ENCODE measurements around the gene MAP3K5.

Gene MAP3K5

DNA sequence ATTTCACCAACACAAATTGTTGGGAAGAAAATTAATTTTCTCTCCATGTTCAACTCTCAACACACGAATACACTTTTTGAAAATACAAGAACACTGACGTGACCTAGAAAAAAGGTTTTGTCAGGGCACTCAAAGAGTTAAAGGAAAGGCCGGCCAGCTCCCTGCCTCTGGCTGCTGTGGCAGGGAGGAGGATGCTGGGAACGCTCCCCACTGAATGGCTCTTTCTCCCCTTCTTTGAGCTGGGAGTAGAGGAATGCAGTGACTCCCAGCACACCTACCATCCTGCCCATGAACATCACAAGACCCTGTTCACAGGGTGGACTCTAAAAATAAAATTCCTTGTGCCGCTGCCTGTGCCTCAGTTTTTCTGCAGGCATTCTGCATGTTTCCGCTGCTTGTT, 47.0 kb downstream of the MAP3K5 start:
- DNase-seq: no peak

DNA sequence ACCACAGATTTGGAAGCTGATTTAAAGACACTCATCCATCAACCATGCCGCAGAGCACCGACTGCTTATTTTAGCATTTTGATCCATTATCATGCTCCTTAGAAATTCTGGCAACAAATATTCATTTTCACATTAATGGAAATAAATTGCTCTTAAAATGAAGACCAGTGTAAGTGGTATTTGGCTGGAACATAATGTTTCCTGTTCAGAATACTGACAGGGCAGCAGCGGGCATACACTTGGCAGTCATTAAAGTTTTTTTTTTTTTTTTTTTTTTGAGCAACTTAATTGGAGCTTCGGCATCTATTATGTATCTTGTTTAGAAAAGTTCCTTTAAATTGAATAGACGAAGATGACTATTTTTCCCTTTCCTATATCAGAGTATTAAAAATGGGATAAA, 47.4 kb downstream of the MAP3K5 start:
- no peak for DNase-seq

DNA sequence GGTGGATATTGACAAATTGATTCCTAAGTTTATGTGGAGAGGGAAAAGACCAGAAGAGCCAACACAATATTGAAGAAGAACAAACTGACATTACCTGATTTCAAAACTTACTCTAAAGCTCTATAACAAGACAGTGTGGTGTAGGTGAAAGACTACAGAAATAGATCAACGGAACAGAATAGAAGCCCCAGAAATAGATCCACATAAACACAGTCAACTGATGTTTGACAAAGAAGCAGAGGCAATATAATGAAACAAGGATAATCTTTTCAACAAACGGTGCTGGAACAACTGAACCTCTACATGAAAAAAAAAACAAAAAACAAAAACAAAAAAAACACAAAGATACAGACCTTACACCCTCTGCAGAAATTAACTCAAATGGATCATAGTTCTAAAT, 50.2 kb downstream of the MAP3K5 start:
- no peak for DNase-seq

DNA sequence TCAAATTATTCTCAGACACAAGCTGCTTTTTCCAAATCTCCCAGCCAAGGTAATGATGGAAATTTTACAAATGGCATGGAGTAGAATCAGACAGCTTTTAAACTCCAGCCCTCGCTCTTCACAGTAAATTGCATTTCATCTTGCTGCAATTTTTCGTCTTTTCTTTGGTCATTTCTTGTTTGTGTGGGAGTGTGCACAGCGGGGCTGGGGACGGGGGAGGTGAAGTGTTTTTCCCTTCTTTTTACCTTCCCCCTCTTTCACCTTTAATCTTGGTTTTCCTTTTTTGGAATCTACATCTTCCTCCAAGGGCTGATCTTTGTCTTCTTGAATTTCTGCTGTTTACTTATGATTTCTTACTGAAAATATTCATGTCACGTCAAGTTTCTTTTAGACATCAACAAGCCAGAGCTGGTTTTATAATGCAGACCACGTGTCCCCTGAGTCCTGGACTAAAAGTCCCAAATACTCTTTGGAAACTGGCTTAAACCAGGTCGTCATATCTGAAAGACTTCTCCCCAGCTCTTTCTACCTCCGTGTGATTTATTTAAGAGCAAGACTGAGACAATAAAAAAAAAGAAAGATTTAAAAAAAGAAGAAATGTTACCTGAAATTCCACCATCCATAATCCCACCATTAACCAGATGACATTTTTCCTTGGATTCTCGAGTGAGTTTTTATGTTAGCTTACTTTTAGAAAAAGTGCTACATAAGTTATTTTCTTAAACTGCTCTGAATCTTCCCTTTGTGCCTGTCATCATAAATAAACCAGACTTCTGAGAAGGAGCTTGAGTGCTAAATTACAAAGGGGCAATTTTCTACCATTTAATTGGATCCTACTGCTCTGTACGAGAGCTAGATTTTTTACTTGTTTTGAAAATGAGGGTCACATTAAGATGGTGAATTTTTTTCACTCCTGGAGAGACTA, 52.0 kb downstream of the MAP3K5 start:
- no peak for DNase-seq

DNA sequence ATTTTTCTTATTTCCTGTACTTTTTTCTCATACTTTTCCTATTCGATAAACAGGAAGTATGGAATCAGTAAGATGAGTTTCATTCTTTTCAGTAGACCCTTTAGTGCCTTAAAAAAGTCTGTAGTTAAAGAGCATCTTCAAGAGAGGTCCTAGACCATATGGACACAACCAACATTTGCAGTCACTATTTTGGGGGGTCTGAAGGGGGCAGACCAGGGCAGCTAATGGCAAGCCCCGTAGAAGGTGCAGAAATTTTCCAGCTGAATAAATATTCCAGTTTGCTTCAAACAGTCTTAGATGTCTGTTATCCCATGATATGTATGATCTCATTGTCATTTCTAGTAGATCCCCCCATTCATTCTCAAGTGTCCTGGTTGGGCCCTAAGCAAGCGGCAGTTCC, 52.8 kb downstream of the MAP3K5 start:
- DNase-seq: no peak

GRCh38 chr6:136739071-136739470, 53.2 kb downstream of the MAP3K5 start:
- DNase-seq: no peak

DNA sequence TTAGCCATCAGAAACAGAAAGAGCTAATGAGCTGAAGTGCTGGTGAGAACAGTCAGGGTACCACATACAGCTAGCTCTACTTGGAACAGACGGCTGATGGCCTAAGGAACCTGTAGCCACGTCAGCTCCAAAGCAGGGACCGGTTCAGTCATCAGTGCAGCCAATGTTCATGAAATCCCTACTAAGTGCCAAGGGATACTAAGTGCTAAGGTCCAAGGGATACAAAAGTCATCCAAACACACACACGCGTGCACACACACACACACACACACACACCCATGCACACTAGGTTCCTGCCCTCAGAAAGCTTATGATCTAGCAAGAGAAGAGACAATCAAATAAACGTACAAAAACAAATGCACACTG, 53.6 kb downstream of the MAP3K5 start:
- DNase-seq: no peak

DNA sequence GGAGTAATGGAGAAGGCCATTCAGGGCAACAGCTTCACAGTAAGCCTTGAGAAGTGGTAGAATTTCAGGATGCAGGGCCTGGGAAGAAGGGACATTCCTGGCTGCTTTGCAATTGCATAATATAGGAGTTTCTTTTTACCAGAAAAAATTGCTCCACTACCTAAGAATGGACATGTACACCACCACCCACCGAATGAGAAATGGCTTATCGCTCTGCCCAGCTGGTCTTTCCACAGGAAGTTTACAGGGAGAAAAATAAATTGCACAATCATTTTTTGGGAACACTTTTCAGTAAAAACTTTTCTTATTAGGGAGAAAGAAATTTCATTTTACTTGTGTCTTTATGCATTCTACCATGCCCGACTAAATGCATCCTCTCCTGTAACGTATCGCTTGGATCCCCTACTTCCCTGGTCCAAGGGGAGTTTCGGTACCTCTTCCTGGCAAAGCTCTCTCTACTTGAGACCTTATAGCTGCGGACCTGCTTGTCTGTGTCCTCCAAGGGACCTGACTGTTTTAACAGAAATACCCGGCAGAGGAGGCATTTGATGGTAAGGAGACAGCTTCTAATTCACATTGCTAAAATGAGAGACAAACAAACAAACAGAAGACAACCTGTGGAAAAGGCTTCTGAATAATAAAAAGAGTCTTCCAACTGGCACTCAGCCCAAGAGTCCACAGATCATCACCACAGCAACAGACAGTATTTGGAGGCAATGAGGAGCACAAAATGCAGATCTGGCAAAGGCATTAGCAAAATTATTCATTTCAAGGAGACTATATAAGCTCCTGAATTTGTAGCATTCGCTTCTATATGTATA, 54.2 kb downstream of the MAP3K5 start:
- DNase-seq: peak; percentile 10

DNA sequence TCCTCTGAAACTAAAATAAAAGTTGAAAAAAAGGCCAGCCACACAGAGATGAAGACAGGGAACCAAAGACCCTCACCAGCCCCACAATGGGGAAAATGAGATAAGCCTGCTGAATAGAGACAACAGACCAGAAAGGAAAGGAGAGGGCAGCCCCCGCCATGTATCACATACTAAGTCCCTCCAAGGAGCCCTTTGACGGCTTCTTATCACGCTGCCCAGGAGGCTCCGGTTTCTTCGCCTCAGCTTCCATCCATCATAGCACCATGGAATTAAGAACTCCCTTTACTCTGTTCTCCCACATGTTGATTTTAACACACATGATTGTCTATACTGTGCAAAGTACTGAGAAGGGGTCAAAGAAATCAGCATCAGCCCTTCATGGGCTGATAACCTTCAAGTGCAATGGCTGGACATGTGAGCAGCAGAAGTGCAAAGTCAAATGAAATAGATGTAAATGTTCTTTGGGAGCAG, 54.9 kb downstream of the MAP3K5 start:
- DNase-seq: no peak

GRCh38 chr6:136736281-136736960, 55.9 kb downstream of the MAP3K5 start:
- no peak for DNase-seq

DNA sequence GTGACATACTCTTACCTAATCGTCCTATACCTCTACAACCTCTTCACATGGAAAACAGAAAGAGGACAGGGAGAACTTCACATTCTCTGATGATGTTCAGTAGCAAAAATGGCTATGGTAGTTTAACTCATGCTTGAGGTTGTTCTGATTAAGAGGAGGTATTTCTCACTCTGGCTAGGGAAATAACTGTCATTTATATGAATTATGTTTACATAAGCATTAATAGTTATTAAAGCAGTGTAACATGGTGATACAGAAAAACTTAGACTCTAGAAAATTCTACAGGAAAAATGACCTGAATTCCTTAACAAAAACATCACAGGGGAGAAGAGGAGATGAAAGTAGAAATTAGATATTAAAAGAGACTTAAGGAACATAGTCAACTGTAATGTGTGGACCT, 57.3 kb downstream of the MAP3K5 start:
- DNase-seq: no peak

DNA sequence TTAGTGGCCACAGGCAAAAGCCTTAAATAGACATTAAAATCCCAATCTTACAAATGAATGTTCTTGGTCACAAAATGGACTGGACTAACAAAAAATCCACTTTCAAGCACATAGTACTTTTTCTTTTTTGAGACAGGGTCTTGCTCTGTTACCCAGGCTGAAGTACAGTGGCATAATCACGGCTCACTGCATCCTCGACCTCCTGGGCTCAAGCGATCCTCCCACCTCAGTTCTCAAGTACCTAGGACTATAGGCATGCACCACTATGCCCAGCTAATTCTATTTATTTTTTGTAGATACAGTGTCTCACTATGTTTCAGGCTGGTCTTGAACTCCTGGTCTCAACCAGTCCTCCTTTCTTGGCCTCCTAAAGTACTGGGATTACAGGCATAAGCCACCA, 59.4 kb downstream of the MAP3K5 start:
- DNase-seq: no peak

- no peak for DNase-seq
These were observed 62.4 kb downstream of the MAP3K5 start for GRCh38 chr6:136729832-136730231.

GRCh38 chr6:136728976-136729515, 63.2 kb downstream of the MAP3K5 start:
- peak; percentile 6 for DNase-seq

GRCh38 chr6:136728033-136728939, 64.0 kb downstream of the MAP3K5 start:
- DNase-seq: no peak

GRCh38 chr6:136726837-136727557, 65.3 kb downstream of the MAP3K5 start:
- DNase-seq: no peak

- DNase-seq: no peak
These were observed 67.2 kb downstream of the MAP3K5 start for GRCh38 chr6:136725124-136725523.

DNA sequence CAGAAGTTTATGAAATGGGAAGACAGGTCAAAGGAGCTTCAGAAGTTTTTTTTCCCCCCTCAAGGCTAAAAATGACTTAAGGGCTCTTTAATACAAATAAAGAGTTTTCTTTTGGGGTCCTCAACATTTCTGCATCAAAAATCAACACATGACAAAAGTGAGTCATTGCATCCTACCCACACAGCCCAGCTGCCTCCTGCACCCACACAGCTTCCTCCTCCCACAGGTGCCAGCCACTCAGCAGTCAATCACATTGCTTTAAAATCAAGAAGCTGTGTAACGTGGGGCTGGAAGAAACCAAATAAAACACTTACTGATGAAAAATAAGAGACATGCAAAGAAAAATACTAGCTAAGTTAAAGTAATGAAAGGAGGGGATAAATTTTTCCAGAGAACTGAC, 68.5 kb downstream of the MAP3K5 start:
- no peak for DNase-seq

DNA sequence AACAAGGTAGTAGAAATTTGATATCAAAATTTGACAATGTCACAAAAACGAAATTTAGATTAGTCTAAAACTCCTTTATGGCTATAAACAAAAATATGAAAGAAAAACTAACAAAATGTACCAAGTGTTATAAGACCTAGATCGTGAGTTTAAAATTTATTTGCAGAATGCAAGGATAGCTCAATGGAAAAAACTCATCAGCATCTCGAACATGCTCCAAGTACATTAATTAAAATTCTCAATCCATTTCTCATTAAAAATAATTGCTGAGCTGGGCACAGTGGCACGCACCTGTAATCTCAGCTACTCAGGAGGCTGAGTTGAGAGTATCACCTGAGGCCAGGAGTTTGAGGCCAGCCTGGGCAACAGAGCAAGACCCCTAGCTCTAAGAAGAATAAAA, 70.8 kb downstream of the MAP3K5 start:
- DNase-seq: no peak

- no peak for DNase-seq
These were observed 72.1 kb downstream of the MAP3K5 start for GRCh38 chr6:136720045-136720770.
